HEK293T (cell line): ENCODE results near the gene PON1.

Experiments
- BHLHE40 ChIP-seq: fragments of 450-650 bp; IDR thresholded peaks from 2 replicates; pipeline ENCODE4 v1.6.1; 2016; ENCODE audit warnings: mild to moderate bottlenecking, moderate library complexity, borderline replicate concordance
- CTBP1 ChIP-seq: fragments of 450-650 bp; IDR thresholded peaks from 2 replicates; pipeline ENCODE4 v1.6.1; 2016; ENCODE audit warnings: borderline replicate concordance
- FOXK2 ChIP-seq: fragments of 450-650 bp; IDR thresholded peaks from 2 replicates; pipeline ENCODE4 v1.6.1; 2016; ENCODE audit warnings: mild to moderate bottlenecking
- FOXM1 ChIP-seq: fragments of 450-650 bp; IDR thresholded peaks from 2 replicates; pipeline ENCODE4 v1.6.1; 2017; ENCODE audit warnings: mild to moderate bottlenecking, borderline replicate concordance
- HDGF ChIP-seq: fragments of 450-650 bp; IDR thresholded peaks from 2 replicates; pipeline ENCODE4 v1.6.1; 2017; ENCODE audit warnings: antibody characterized with exemption, borderline replicate concordance
- LEF1 ChIP-seq: fragments of 450-650 bp; IDR thresholded peaks from 2 replicates; pipeline ENCODE4 v1.6.1; 2017; ENCODE audit warnings: mild to moderate bottlenecking, borderline replicate concordance
- PKNOX1 ChIP-seq: fragments of 450-650 bp; IDR thresholded peaks from 2 replicates; pipeline ENCODE4 v1.6.1; 2016
- SP1 ChIP-seq: fragments of 450-650 bp; IDR thresholded peaks from 2 replicates; pipeline ENCODE4 v1.6.1; 2017
- TARDBP ChIP-seq: fragments of 450-650 bp; IDR thresholded peaks from 2 replicates; pipeline ENCODE4 v1.6.1; 2016
- ZNF384 ChIP-seq: fragments of 450-650 bp; IDR thresholded peaks from 2 replicates; pipeline ENCODE4 v1.6.1; 2016

GRCh38 chr7:95342642-95343307 is 18.4 kb upstream of the PON1 start:
- TF ChIP-seq FOXM1 (no peak), CTBP1 (no peak), LEF1 (no peak), TARDBP (no peak), SP1 (no peak), PKNOX1 (no peak), FOXK2 (no peak), ZNF384 (no peak), BHLHE40 (no peak), HDGF (no peak)
